Measurements from ENCODE around the gene CC2D2B.

The CC2D2B gene

DNA sequence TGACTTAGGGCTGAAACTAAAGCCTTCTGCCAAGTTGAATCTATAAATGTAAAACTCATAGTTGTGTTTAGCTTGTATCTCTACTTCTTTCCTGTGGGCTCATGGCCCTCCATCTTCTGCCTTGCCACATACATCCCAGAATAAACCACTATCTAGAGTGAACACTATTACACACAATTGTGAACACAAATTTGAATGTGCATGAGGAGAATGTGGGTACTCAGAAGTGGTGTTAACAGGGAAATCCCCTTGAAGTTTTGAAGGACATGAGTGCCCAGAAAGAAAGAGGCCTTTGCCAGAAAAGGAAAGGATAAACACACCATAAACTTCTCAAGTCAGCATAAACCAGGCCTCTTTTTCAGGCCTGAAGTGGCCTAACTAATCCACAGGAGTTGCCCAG is 115.4 kb downstream of the CC2D2B start:
- Histone ChIP-seq H3K4me2 (ENCODE audit: low read length) (no peak overlapping the region), H2AFZ (ENCODE audit: low read depth, low read length) (no peak overlapping the region), H3K4me3 (ENCODE audit: low read length) (no peak overlapping the region), H3K36me3 (replicated peaks; ENCODE audit: low read depth, low read length) (no peaks in the 10 kb centered on the region), H3K27me3 (ENCODE audit: low read depth, low read length) (no peaks in the 10 kb centered on the region), H3K27ac (ENCODE audit: low read length) (no peak overlapping the region), H3K4me1 (ENCODE audit: low read length) (no peaks in the 10 kb centered on the region), H3K79me2 (ENCODE audit: low read length) (no peaks in the 10 kb centered on the region), H3K9me3 (ENCODE audit: insufficient read depth, low read length) (no peaks in the 10 kb centered on the region), H3K9ac (ENCODE audit: low read length) (no peak overlapping the region), H4K20me1 (ENCODE audit: insufficient read depth, low read length) (no peaks in the 10 kb centered on the region)
- no peak for TF ChIP-seq EZH2phosphoT487 (IDR thresholded peaks at IDR 0.05; ENCODE audit: low read depth)
- TF ChIP-seq, protein P1, sequence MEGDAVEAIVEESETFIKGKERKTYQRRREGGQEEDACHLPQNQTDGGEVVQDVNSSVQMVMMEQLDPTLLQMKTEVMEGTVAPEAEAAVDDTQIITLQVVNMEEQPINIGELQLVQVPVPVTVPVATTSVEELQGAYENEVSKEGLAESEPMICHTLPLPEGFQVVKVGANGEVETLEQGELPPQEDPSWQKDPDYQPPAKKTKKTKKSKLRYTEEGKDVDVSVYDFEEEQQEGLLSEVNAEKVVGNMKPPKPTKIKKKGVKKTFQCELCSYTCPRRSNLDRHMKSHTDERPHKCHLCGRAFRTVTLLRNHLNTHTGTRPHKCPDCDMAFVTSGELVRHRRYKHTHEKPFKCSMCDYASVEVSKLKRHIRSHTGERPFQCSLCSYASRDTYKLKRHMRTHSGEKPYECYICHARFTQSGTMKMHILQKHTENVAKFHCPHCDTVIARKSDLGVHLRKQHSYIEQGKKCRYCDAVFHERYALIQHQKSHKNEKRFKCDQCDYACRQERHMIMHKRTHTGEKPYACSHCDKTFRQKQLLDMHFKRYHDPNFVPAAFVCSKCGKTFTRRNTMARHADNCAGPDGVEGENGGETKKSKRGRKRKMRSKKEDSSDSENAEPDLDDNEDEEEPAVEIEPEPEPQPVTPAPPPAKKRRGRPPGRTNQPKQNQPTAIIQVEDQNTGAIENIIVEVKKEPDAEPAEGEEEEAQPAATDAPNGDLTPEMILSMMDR (IDR thresholded peaks at IDR 0.05; ENCODE audit: low read depth, low read length), result no peak

DNA sequence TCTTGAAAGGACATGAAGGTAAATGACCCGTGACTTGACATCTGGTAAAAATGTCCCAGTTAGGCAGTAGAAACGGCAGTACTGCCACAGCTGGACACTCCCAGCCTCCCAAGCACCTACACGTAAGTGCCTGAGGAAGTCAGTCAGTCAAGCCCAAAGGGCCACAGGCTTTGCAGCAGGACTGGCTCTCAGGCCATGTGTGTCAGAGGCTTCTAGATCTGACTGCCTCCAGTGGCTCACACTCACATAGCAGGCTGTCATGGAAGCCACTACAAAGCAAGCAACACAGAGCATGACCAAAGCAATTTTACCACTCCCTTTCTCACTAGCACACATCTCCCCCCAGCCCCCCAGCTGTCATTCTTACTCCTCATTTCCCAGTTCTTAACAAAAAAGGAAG is 117.8 kb downstream of the CC2D2B start:
- TF ChIP-seq, protein P1 (IDR thresholded peaks at IDR 0.05; ENCODE audit: low read depth, low read length), result peak; percentile 12
- TF ChIP-seq EZH2phosphoT487 (IDR thresholded peaks at IDR 0.05; ENCODE audit: low read depth), result no peak
- no peak overlapping the region for H3K4me3 ChIP-seq (ENCODE audit: low read length)
- H3K4me2 ChIP-seq (ENCODE audit: low read length), result no peak overlapping the region; the same call in 1 of the 2 replicates
- no peaks in the 10 kb centered on the region for H3K27me3 ChIP-seq (ENCODE audit: low read depth, low read length)
- no peak overlapping the region for H3K9ac ChIP-seq (ENCODE audit: low read length)
- H4K20me1 ChIP-seq (ENCODE audit: insufficient read depth, low read length), result no peaks in the 10 kb centered on the region
- no peaks in the 10 kb centered on the region for H3K79me2 ChIP-seq (ENCODE audit: low read length)
- H3K4me1 ChIP-seq (ENCODE audit: low read length), result no peaks in the 10 kb centered on the region
- H3K27ac ChIP-seq (ENCODE audit: low read length), result no peak overlapping the region
- no peaks in the 10 kb centered on the region for H3K36me3 ChIP-seq (replicated peaks; ENCODE audit: low read depth, low read length)
- no peaks in the 10 kb centered on the region for H3K9me3 ChIP-seq (ENCODE audit: insufficient read depth, low read length)
- H2AFZ ChIP-seq (ENCODE audit: low read depth, low read length), result no peak overlapping the region

DNA sequence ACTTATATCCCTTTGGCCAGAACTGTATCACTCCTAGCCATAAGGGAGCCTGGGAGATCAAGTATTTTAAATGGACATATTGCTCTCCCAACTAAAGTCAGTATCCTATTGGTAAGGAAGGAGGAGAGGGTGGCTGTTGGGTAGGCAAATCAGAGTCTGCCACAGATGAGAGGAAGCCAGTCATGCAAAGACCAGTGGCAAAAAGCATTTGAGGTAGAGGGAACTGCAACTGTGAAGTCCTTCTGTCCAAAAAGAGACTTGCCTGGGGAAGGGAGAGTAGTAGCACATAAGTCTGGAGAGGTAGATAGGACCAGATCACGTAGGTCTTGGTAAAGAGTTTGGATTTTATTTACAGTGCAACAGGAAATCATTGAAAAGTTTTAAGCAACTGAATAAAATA is 126.8 kb downstream of the CC2D2B start:
- H3K9me3 ChIP-seq (ENCODE audit: insufficient read depth, low read length), result no peaks in the 10 kb centered on the region
- H3K79me2 ChIP-seq (ENCODE audit: low read length), result no peaks in the 10 kb centered on the region
- TF ChIP-seq, protein P1 (IDR thresholded peaks at IDR 0.05; ENCODE audit: low read depth, low read length), result no peak
- TF ChIP-seq EZH2phosphoT487 (IDR thresholded peaks at IDR 0.05; ENCODE audit: low read depth), result no peak
- 0 out of 2 replicates have a peak overlapping the region, but pooled peaks have one; percentile 6 for H3K4me2 ChIP-seq (ENCODE audit: low read length)
- no peaks in the 10 kb centered on the region for H3K36me3 ChIP-seq (replicated peaks; ENCODE audit: low read depth, low read length)
- no peak overlapping the region for H3K4me3 ChIP-seq (ENCODE audit: low read length)
- no peak overlapping the region for H2AFZ ChIP-seq (ENCODE audit: low read depth, low read length)
- H3K9ac ChIP-seq (ENCODE audit: low read length), result no peak overlapping the region
- H3K27me3 ChIP-seq (ENCODE audit: low read depth, low read length), result no peaks in the 10 kb centered on the region
- H4K20me1 ChIP-seq (ENCODE audit: insufficient read depth, low read length), result no peaks in the 10 kb centered on the region
- H3K27ac ChIP-seq (ENCODE audit: low read length), result no peak overlapping the region
- H3K4me1 ChIP-seq (ENCODE audit: low read length), result peaks cover 9% of the 10 kb centered on the region

DNA sequence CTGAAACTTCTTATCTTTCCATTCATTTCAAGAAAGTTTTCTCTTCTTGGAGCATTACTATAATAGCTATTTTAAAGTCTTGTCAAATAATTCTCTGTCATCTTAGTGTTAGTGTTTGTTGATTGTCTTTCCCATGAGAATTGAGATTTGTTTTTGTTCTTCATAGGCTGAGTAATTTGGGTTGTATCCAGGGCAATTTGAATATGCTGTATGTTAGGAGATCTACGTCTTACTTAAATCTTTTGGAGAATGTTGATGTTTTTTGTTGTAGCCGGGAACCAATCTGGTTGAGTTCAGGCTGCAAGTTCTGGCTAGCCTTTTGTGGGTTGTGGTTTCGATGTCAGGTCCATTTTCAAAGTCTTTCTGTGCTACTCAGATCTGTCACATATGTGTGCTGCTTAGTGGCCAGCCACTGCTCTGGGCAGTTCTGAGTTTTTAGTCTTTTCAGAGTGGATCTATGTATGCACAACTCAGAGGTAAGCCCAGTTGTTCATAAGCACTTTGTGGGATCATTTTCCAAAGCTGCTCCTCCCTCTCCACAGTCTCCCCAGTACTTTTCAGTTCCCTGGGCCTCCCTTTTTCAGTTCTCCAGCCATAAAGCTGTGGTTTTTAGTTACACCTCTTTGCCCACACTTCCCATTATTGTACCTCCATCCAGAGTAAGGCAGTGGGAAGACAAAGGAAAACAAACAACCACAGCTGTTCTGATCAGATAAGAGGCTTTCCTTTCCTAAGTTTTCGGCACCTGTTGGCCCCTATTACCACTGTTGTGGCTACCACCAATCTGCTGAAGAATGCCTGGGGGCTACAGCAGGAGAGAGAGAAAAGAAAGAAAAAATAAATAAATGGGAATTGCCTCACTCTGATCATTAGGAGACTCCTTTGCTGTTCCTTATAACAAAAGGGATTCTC is 131.0 kb downstream of the CC2D2B start:
- H3K36me3 ChIP-seq (replicated peaks; ENCODE audit: low read depth, low read length), result no peaks in the 10 kb centered on the region
- no peak for TF ChIP-seq EZH2phosphoT487 (IDR thresholded peaks at IDR 0.05; ENCODE audit: low read depth)
- TF ChIP-seq, protein P1 (IDR thresholded peaks at IDR 0.05; ENCODE audit: low read depth, low read length), result no peak

More for the DNA sequence above, 131.0 kb downstream of the CC2D2B start:
- Histone ChIP-seq H3K9ac (ENCODE audit: low read length) (no peak overlapping the region), H2AFZ (ENCODE audit: low read depth, low read length) (no peak overlapping the region), H3K27me3 (ENCODE audit: low read depth, low read length) (no peaks in the 10 kb centered on the region), H3K4me3 (ENCODE audit: low read length) (no peak overlapping the region), H3K4me2 (ENCODE audit: low read length) (no peak overlapping the region), H3K27ac (ENCODE audit: low read length) (no peak overlapping the region), H4K20me1 (ENCODE audit: insufficient read depth, low read length) (no peaks in the 10 kb centered on the region), H3K79me2 (ENCODE audit: low read length) (peaks cover 3% of the 10 kb centered on the region; the same call in 1 of the 2 replicates), H3K4me1 (ENCODE audit: low read length) (peaks cover 15% of the 10 kb centered on the region), H3K9me3 (ENCODE audit: insufficient read depth, low read length) (no peaks in the 10 kb centered on the region)

Data from OCI-LY3 (cell line).